Adrenal gland (tissue), 12 donors: ENCODE data around the gene CTNND2. TPM values are rescaled to one million over a fixed set of nuclear protein-coding genes. Genes with fewer than 3 reads are reported as not detected.

ENCODE experiments used
- DNase-seq, 7 donors: peaks; one replicate each; pipeline ENCODE4 v3.0.0-alpha.2; 2019 to 2020
- H3K27ac ChIP-seq, 5 donors: fragments of 200-600 bp; sonication (generic) in 4 of 5; 1 replicate in 3 of 5; 2 replicates in 2 of 5; pipeline versions ENCODE4 v1.5.1 to v1.8.0; 2016 to 2020; ENCODE audit warnings: mild to moderate bottlenecking in 1 of 5
- H3K27me3 ChIP-seq: fragments of 200-600 bp; 2 replicates; pipeline ENCODE4 v1.8.0; 2021
- H3K36me3 ChIP-seq, 2 donors: fragments of 200-600 bp; replicated peaks in 1 of 2; 1 replicate in 1 of 2; 2 replicates in 1 of 2; pipeline versions ENCODE4 v1.5.1 to v1.8.0; 2018 to 2022
- H3K4me1 ChIP-seq, 2 donors: fragments of 200-600 bp; replicated peaks in 1 of 2; 1 replicate in 1 of 2; 2 replicates in 1 of 2; pipeline versions ENCODE4 v1.5.1 to v1.8.0; 2018 to 2021
- H3K4me3 ChIP-seq, 4 donors: fragments of 200-600 bp; sonication (generic) in 3 of 4; one replicate each; pipeline ENCODE4 v1.5.1; 2016 to 2018
- H3K9me3 ChIP-seq, 3 donors: fragments of 200-600 bp; sonication (generic) in 1 of 3; replicated peaks in 1 of 3; 1 replicate in 2 of 3; 2 replicates in 1 of 3; pipeline versions ENCODE4 v1.5.1 to v1.8.0; 2016 to 2021
- POLR2A ChIP-seq, 2 donors: fragments of 450-650 bp; IDR thresholded peaks; one replicate each; pipeline ENCODE4 v1.6.1; 2017; ENCODE audit warnings: antibody characterized with exemption in 2 of 2, mild to moderate bottlenecking in 2 of 2, moderate library complexity in 1 of 2
- WGBS, 4 donors: extraction: QIAGEN DNeasy Blood & Tissue Kit in 2 of 4; methylation state at CpG; one replicate each; pipeline versions ENCODE4 v1.1.5 to v1.1.7; 2013 to 2017; 5-methylcytosine and 5-hydroxymethylcytosine counted together
- intact Hi-C, 2 donors: fragments of 100-400 bp; cut with DNase I; formaldehyde crosslinking; loops; one replicate each; pipeline versions ENCODE4 v1.14.1 to v1.15.0; 2022 to 2023
- polyA plus RNA-seq, 3 donors: library from polyadenylated mRNA; stranded (reverse); fragments of 200-250 nt in 2 of 3; fragments of 350-450 nt in 1 of 3; fragmentation: Illumina TruSeq in 1 of 3; extraction: RNeasy Lipid Tissue Mini Kit (QIAGEN cat#74804) in 1 of 3; gene quantifications; one replicate each; pipeline ENCODE4 v1.2.3, GENCODE V29; 2013 to 2014
- total RNA-seq, 9 donors: library from RNA; depleted of rRNA in 4 of 9; stranded (reverse); fragments of >200 nt in 4 of 9; fragments of 120-200 nt in 1 of 9; fragmentation: NEBNext Ultra II Directional in 1 of 9; extraction: Animal tissue kit (Norgen Biotek cat#: 25700) in 1 of 9; gene quantifications; one replicate each; pipeline versions ENCODE4 v1.1.0 to v1.2.4, GENCODE V29; 2013 to 2023
- TF ChIP-seq, protein P1 (sequence below), 6 experiments: fragments of 450-650 bp in 4 of 6; fragments of 200-600 bp in 2 of 6; sonication (generic) in 1 of 6; IDR thresholded peaks; 1 replicate in 5 of 6; 2 replicates in 1 of 6; pipeline versions ENCODE4 v1.5.1 to v1.8.0; 2016 to 2021; ENCODE audit warnings: antibody characterized with exemption in 6 of 6, mild to moderate bottlenecking in 2 of 6, moderate library complexity in 1 of 6
- donor health status: healthy with polysubstance abuse.
- donor health status: Bipolar disorder and iron deficiency.
- donor health status: DM: yes; HTN: yes; CAD: no.
- donor health status: DM: no; HTN: no; CAD: no.
- donor health status: DM: no; HTN: no; CAD: no.
- donor health status: DM: yes; HTN: yes; CAD: no.

CTNND2 gene
- total and polyA plus RNA-seq, 12 donors = 0.34 to 4.2 (median 1.1) TPM; not detected in 1

DNA sequence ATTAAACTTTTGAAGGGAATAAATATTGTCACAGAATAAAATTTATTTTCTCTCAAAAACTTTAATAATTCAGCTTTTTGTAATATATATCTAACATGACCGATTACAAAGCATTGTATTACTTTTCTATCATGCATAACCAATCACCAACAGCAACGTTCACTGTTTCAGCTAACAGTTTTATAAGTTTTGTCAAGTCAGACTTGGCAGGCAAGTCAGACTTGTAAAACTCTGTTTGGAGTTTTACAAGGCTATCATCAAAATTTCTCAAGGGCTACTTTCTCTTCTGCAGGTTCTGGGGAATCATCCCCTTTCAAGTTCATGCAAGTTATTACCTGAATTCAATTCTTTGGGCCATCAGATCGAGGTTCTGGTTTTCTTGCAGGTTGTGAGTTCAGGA is 347.2 kb downstream of the CTNND2 start:
- H3K9me3 ChIP-seq = no peaks in the 10 kb centered on the region
- H3K4me1 ChIP-seq = no peaks in the 10 kb centered on the region
- intact Hi-C loops = no loop called here
- H3K4me3 ChIP-seq = no peak overlapping the region
- TF ChIP-seq, protein P1, sequence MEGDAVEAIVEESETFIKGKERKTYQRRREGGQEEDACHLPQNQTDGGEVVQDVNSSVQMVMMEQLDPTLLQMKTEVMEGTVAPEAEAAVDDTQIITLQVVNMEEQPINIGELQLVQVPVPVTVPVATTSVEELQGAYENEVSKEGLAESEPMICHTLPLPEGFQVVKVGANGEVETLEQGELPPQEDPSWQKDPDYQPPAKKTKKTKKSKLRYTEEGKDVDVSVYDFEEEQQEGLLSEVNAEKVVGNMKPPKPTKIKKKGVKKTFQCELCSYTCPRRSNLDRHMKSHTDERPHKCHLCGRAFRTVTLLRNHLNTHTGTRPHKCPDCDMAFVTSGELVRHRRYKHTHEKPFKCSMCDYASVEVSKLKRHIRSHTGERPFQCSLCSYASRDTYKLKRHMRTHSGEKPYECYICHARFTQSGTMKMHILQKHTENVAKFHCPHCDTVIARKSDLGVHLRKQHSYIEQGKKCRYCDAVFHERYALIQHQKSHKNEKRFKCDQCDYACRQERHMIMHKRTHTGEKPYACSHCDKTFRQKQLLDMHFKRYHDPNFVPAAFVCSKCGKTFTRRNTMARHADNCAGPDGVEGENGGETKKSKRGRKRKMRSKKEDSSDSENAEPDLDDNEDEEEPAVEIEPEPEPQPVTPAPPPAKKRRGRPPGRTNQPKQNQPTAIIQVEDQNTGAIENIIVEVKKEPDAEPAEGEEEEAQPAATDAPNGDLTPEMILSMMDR (IDR thresholded peaks at IDR 0.05) = no peak
- no peak for TF ChIP-seq POLR2A (IDR thresholded peaks at IDR 0.05)
- H3K27ac ChIP-seq = no peak overlapping the region
- 65 to 76% (median 70%) methylated on average over 3 of the region's 3 CpGs for WGBS, 4 donors
- H3K36me3 ChIP-seq = no peaks in the 10 kb centered on the region
- no peak for DNase-seq
- H3K27me3 ChIP-seq = no peaks in the 10 kb centered on the region

DNA sequence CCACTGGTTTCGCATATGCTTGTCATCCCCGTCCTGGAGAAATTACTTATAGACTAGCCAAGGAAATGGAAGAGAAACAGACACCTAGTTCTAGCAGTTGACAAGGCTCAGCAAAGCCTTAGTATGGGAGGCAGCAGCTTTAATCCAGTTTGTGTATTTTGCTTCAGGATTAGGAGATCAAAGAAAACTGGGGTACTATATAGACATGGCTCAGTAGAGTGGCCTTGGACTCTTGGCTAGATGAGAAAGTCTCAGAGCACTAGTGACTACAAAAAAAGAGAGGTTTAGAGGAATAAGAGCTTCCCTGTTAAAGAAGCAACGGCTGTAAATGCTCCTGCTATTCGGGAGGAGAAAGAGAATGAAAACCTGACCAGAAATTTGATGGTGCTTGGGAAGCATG is 349.1 kb downstream of the CTNND2 start:
- Histone ChIP-seq H3K27ac (no peak overlapping the region), H3K27me3 (no peaks in the 10 kb centered on the region), H3K4me3 (no peak overlapping the region), H3K9me3 (no peaks in the 10 kb centered on the region), H3K36me3 (no peaks in the 10 kb centered on the region), H3K4me1 (no peaks in the 10 kb centered on the region)
- 63 to 76% (median 70%) methylated on average over 4 of the region's 4 CpGs for WGBS, 4 donors
- no peak for DNase-seq
- intact Hi-C loops = no loop called here
- TF ChIP-seq, protein P1 (IDR thresholded peaks at IDR 0.05) = no peak
- no peak for TF ChIP-seq POLR2A (IDR thresholded peaks at IDR 0.05)

DNA sequence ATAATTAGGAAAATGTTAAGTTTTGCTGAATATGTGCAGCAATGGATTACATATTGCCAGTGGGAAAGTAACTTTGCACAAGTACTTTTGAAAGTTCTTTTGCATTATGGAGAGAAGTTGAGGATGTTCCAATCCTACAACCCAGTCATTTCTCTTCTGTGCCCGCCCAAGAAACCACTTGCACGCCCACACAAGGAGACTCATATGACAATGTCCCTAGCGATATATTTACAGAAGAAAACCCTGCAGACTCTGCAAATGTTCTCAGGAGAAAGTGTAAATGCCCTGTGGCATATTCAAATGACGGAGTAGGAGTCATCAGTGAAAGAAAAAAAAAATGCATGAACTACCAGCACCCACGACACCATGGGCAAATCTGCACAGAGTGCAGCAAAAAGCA is 356.5 kb downstream of the CTNND2 start:
- H3K27ac ChIP-seq = no peak overlapping the region
- no peak overlapping the region for H3K4me3 ChIP-seq
- H3K27me3 ChIP-seq = no peaks in the 10 kb centered on the region
- no peak for DNase-seq
- no peaks in the 10 kb centered on the region for H3K36me3 ChIP-seq
- WGBS, 4 donors = 71 to 82% (median 78%) methylated on average over 5 of the region's 5 CpGs
- no peaks in the 10 kb centered on the region for H3K9me3 ChIP-seq
- intact Hi-C loops = no loop called here
- no peaks in the 10 kb centered on the region for H3K4me1 ChIP-seq
- TF ChIP-seq, protein P1 (IDR thresholded peaks at IDR 0.05) = no peak
- TF ChIP-seq POLR2A (IDR thresholded peaks at IDR 0.05) = no peak

DNA sequence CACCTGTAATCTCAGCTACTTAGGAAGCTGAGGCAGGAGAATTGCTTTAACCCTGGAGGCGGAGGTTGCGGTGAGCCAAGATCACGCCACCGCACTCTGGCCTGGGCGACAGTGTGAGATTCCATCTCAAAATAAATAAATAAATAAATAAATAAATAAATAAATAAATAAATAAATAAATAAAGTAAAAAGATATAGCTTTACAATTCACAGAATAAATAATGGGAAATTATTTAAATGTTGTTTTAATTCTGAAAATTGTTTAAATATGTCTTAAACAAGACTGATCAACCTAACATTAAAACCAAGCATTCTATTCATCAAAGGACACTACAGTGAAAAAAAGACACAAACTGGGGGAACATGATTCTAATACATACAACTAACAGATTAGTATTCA is 357.1 kb downstream of the CTNND2 start:
- 94 to 99% (median 96%) methylated on average over 5 of the region's 5 CpGs for WGBS, 4 donors
- TF ChIP-seq, protein P1 (IDR thresholded peaks at IDR 0.05) = no peak
- TF ChIP-seq POLR2A (IDR thresholded peaks at IDR 0.05) = no peak
- intact Hi-C loops = no loop called here
- Histone ChIP-seq H3K4me3 (no peak overlapping the region), H3K27ac (no peak overlapping the region), H3K27me3 (no peaks in the 10 kb centered on the region), H3K4me1 (no peaks in the 10 kb centered on the region), H3K9me3 (no peaks in the 10 kb centered on the region), H3K36me3 (no peaks in the 10 kb centered on the region)
- DNase-seq = no peak
